RPMI8226 (cell line): ENCODE data around the gene SCN3B.

Source experiments
- DNase-seq: peaks from one replicate; pipeline ENCODE4 v3.0.0-alpha.2; 2015

Gene SCN3B

GRCh38 chr11:123594921-123595320 lies 59.5 kb downstream of the SCN3B start:
- no peak for DNase-seq

GRCh38 chr11:123594188-123594901 lies 60.1 kb downstream of the SCN3B start:
- no peak for DNase-seq

- DNase-seq = no peak
Observed at GRCh38 chr11:123593570-123593969, 60.9 kb downstream of the SCN3B start.

GRCh38 chr11:123590296-123590912 lies 64.0 kb downstream of the SCN3B start:
- no peak for DNase-seq

- DNase-seq = no peak
Observed at GRCh38 chr11:123588864-123589262, 65.6 kb downstream of the SCN3B start.

DNA sequence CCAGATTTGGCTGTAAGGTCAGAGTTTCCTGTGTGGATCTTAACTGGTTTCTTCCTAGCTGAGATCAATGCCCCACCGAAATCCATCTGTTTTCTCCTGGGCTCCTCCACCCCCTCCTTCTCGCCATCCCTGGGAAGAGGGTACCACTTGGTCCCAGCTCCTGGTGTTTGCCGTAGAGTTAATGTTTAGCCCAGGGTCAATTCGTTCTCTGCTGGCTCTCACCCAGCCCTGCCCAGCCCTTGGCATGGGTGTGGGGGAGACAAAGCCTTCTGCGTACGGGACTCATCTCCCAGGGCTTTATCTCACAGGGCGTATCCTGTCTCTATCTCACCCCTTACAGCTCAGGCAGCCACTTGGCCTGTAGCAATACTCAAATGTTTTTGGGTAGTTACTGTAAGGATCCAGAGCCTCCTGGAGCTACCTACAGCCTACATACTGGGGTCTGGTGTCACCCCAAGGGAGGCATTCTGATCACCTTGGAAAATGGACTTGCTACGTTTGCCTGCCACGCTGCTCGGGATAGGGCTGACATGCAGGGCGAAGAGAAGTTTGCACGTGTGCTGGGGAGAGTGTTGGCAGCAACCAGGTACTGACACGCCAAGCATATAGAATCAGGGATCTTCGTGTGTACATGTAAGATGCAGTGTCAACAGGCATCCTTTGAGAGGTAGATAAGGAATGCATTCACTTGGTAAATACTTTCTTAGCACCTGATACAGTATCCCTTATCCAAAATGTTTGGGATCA lies 66.1 kb downstream of the SCN3B start:
- no peak for DNase-seq

DNA sequence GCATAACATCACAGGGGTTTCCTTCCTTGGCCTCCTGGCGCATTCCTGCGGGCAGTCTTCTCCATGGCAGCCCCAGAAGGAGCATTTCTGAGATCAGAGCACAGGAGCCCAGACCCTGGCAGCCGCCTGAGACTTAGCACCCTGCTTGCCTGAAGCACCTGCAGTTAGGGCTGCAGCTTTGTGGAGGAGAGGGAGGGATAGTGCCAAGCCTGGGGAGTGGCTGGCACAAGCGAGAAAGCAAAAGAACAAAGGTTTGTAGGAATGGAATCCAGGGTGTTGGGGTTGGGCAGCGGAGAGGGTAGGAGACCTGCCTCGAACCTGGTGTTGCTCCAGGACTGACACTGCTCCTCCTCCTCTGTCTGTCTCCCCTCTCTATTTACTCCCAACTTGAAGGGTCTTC lies 66.9 kb downstream of the SCN3B start:
- no peak for DNase-seq

DNA sequence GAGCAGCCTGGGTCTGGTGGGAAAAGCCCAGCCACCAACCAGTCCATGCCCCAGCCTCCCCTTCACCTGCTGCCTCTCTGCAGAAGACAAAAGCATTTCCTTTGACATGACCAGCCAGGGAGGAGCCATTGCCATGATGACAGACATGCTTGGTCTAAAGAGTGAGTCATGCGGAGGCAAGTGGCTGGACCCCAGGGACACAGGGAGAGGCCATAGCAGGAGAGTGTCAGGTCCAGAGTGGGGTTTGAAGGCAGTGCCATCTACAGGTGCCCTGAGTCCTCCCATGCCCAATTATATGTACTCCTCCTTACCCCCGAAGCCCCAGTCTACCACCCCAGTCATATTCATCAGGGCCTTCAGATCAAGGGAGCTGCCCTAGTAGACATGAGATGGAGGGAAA lies 67.4 kb downstream of the SCN3B start:
- no peak for DNase-seq

- no peak for DNase-seq
Observed at GRCh38 chr11:123586568-123586967, 67.9 kb downstream of the SCN3B start.

- DNase-seq = no peak
Observed at GRCh38 chr11:123585706-123586105, 68.7 kb downstream of the SCN3B start.

DNA sequence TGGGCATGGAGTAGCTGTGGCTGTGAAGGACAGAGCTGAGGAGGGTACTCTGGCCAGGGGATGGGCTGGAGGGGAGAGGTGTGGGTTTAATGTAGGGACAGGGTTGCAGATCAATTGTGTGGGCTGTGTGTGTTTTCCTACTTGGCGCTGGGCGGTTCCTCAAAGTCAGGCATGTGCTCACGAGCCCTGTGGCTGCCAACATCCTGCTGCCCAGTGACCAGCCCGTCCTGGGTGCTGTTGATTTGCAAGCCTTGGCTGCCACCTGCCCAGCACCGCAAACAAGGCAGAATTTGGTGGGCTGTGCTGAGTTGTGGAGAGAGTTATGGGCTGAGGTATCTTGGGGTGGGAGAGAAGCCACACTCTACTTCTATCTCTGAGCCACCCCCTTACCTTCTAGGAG lies 69.2 kb downstream of the SCN3B start:
- no peak for DNase-seq

GRCh38 chr11:123584737-123585136 lies 69.7 kb downstream of the SCN3B start:
- DNase-seq = no peak

GRCh38 chr11:123584186-123584585 lies 70.2 kb downstream of the SCN3B start:
- no peak for DNase-seq

GRCh38 chr11:123582992-123583504 lies 71.4 kb downstream of the SCN3B start:
- no peak for DNase-seq

- no peak for DNase-seq
Observed at GRCh38 chr11:123581651-123582399, 72.6 kb downstream of the SCN3B start.

DNA sequence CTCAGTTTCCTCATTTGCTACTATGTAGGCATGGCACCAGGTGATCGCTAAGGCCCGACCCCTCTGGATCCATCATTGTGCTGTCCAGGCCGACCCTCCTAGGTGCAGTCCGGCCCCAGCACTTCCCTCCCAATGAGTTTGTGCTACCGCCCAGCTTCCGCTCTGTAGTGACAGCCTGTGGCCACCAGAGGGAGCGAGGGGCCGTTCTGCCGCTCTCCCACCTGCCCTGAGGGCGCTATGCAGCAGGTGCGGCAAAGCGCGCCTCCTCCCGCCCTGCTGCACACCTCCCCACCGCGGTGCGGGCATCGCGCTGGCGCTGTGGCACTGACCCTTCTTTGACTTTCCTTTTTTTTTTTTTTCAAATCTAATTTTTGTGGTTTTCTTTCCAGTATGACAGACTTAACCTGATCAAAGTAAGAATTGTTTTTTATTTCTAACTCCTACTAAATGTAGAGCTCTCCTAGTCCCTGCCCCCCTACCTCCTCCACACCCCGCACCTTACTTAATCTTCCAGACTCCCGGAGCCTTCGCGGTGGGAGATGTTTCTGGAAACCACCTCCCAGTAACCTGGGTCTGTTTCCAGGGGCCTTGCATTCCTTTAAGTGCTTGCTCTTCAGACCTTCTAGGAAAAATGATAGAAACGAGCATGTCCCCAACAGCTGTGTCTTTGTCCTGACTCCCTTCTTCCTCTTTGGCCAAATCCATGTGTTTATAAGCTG lies 73.7 kb downstream of the SCN3B start:
- DNase-seq = peak; percentile 84

- no peak for DNase-seq
Observed at GRCh38 chr11:123580137-123580536, 74.3 kb downstream of the SCN3B start.

DNA sequence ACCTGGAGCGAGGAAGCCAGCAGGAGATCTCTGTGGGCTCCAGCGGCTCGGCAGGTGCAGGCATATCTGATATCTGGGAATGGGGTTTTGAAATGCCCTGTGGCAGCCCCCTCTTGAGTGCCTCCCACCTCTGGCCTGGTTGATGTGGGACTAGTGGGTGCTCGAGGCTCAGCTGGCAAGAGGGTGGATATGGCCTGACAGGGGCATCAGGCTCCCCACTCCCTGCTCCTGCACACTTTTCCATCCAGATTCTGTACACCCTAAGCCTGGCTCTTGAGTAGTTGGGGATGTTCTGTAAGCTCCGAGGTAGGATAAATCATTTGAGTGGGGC lies 75.0 kb downstream of the SCN3B start:
- no peak for DNase-seq
